GM18951 (cell line): Measurements from ENCODE around the gene LMF1.

Experiments
- POLR2A ChIP-seq: IDR thresholded peaks from 4 replicates; pipeline ENCODE4 v1.6.1; 2011; ENCODE audit warnings: mild to moderate bottlenecking; ENCODE audit not compliant: insufficient read length, insufficient read depth; ENCODE audit errors: extremely low read depth
- in situ Hi-C: fragments of 300-500 bp; cut with MboI; formaldehyde crosslinking; loops from one replicate; pipeline ENCODE4 v1.12.0; 2022; ENCODE audit warnings: low sequenced_read_pairs, mixed read lengths, inconsistent platforms; ENCODE audit not compliant: unreplicated experiment

Gene LMF1

DNA sequence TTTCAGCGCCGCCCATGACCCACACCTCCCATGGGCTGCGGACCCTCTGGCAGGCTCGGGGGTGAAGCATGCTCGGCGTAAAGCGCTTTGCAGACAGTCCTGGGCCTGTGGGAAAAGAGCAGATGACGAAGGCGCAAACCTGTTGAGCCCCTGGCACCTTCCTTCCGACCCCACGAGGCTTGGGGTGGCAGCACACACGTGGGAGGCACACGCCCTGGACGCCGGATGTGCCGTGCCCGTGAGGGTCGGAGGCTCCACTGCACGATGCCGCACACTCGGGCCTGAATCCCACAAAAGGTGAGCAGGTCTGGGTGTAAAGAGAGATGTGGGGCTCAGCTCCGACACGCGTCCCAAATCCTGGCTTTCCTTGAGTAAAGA, 71.1 kb downstream of the LMF1 start:
- TF ChIP-seq POLR2A, result no peak
- in situ Hi-C loops, result no loop called here

DNA sequence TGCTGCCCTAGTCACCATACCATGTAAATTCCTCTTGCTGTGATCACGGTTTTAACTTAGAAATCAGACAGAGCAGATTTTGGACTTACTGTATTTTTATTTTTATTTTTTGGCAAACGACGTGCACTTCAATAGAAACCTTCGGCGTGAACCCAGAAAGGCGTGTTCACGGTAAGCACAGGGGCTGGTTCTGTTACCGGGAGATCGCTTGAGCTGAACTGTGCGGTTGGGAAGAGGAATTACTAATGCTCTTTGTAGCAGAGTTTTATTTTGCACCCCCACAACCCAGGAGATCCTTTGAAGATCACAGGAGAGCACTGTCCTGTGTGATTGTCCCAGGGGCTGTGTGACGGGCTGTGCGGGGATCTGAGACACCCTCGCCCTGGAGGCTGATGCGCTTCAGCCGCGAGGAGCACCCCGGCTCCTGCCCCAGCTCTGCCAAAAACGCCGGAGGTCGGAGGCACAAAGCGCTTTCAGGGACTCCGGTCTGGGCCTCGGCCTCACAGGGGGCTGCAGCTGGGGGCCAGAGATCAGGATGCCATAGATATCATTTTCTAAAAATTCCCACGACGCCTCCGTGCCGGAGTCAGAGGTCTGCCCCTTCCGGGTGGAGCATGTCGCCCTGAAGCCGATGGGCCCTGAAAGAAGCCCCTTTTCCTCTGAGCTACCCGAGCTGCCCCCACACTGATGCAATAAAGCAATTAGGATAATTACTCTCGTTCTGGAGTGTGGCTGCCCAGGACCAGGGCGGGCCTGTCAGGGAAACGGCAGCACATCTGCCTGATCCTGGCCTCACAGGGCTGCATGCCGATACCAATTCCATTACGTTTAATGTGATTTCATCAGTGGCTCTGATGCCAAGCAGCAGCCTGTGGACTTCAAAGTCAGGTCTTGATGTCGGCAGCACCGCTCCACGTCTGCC, 71.8 kb downstream of the LMF1 start:
- TF ChIP-seq POLR2A, result no peak
- in situ Hi-C loops, result no loop called here

DNA sequence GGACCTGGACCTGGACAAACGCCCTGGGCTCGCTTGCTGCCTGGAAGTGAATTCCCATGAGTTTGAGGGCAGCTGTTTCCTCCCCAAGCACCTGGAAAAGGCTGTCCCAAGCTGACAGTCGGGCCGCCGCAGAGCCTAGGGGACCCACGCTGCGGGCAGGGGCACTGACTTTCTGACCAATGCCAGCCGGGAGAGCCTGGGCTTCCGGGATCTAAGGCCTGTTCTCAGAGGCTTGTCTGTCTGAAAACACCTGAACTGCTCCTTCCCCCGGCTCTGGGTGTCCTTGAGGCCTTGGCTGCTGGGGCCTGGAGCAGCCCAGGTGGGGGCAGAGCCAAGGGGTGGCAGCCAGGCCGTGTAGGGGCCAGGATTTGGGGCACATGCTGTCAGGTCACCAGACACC, 72.6 kb downstream of the LMF1 start:
- in situ Hi-C loops, result no loop called here
- TF ChIP-seq POLR2A, result no peak

DNA sequence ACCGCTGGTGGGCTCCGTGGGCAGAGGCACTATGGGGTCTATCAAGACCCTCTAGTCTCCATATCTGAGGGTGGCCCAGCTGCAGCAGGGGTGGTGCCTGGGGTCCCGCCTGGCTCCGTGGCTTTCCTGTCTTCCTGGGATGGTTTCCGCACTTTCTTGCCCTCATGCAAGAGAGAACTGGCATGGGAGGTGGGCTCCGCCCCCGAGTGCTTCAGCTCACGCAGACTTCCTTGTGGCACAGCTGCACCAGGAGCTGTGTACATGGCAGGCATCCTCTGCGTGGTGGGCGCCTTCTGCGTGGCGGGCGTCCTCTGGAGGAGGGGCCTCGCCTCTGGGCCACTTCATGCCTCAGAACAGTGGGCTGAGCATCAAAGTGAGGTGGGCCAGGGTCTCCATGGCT, 73.1 kb downstream of the LMF1 start:
- in situ Hi-C loops, result no loop called here
- no peak for TF ChIP-seq POLR2A

DNA sequence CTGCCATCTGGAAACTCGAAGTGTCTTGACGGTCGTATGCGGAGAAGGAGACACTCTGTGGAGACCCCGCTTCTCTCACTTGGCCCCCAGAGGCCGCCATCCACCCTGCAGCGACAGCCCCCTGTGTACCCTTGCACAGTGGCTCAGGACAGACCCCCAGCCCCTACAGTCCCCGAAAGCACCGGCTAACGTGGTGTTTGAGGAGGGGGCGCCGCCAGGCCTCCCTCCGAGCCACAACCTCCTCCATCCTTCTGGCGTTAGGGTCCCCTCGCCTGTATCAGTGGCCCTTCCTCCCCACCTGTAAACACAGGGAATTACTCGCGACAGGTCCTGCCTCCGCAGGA, 73.6 kb downstream of the LMF1 start:
- in situ Hi-C loops, result no loop called here
- TF ChIP-seq POLR2A, result no peak

DNA sequence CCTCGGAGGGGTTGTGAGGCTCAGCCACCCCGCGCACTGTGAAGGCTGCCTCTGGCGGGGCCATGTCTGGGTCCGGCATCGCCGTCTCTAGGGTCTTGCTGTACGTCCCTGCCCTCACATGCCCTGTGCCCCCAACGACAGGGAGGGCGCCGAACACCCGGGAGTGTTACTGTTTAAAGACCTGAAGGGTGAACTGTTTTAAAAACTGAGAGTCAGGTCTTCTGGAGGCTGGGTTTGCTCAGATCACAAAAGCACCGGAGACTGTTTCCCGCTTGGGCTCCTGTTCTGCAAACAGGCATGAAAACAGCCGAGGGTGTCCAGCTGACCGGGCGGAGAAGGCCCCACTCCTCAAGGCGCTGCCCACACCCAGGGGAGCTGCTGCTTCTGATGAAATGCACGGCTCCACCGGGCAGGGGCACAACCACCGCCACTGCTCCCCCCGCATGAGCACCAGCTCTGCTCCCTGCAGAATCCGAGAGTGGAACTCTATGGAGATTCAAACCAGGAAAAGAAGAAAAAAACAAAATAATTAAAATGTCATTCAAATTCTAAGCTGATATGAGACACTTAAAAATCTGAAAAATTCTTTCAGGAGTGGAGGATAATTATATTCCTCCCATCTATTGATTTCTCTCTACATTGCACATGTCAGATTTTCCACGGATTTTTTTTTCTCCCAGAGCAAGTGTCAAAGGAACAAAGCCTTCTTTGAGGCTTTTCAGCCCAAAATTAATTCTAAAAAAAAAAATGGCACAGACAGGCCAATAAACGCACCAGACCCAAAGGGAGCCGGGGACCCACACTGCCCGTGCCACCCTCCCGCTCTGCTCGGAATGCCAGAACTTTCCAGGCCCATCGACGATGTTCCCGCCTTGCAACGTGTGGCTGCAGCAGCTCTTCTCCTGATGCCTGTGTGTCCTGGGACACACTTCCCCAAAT, 74.3 kb downstream of the LMF1 start:
- no peak for TF ChIP-seq POLR2A
- in situ Hi-C loops, result no loop called here

DNA sequence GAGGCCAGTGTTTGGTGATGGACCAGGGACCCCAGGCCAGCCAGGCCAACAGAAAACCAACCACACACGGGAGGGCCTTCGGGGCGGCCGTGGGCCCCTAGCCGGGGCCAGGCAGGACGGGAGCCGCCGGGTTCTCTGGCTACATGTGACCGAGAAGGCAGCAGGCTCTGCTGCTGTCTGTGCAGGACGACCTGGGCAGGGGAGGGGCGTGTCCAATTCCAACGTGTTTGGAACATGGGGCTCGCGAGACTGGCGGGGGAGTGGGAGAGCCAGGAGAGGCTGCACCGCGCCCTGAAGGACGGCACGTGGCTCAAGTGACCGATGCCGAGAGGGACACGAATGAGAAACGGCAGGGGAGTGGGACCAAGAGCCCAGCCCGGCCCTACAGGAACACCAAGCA, 75.4 kb downstream of the LMF1 start:
- TF ChIP-seq POLR2A, result no peak
- in situ Hi-C loops, result no loop called here

DNA sequence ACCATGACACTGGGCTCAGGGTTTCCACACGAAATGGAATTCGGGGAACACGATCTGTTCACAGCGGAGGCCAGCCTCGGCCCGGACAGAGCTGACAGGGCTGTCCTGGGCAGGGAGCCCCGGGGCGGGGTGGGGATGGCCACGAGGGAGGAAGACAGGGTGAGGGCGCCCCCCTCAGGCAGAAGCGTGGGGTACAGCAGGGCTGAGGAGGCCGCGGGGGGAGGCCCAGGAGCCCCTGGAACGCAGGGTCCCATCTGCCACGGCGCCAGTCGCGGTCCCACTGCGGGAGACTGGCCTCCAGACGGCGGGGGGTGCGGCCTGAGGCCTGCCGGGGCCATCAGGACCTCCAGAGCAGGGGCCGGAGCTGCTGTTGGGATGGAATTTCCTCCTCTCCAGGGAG, 75.9 kb downstream of the LMF1 start:
- in situ Hi-C loops, result no loop called here

DNA sequence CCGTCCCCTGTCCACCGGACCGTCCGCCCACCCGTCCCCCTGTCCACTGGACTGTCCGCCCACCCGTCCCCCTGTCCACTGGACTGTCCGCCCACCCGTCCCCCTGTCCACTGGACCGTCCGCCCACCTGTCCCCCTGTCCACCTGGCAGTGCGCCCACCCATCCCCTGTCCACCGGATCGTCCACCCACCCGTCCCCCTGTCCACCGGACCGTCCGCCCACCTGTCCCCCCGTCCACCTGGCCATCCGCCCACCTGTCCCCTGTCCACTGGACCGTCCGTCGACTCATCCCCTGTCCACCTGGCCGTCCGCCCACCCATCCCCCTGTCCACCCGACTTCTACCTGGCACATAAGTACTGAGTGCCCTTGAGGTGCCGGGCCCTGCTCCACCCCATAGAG, 76.6 kb downstream of the LMF1 start:
- in situ Hi-C loops, result no loop called here
- no peak for TF ChIP-seq POLR2A

More for the DNA sequence above, 75.9 kb downstream of the LMF1 start:
- no peak for TF ChIP-seq POLR2A

DNA sequence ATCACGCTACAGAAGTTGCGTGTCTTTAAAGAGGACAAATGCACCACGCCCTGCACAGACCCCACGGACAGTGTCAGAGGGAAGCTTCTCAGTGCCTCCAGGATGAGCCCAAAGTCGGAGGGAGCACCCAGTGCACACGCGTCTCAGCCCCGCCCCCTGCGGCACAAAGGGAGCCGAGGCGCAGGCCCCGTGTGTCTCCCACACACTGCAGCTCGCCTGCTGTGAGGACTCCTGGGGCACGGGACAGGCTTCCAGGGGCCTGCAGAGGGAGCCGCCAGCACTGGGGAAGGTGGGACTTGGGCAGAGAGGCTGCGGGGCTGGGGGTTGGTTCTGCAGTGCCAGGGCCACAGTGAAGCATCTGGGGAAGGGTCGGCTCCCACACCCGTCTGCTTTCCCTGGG, 77.4 kb downstream of the LMF1 start:
- TF ChIP-seq POLR2A, result no peak
- in situ Hi-C loops, result no loop called here

DNA sequence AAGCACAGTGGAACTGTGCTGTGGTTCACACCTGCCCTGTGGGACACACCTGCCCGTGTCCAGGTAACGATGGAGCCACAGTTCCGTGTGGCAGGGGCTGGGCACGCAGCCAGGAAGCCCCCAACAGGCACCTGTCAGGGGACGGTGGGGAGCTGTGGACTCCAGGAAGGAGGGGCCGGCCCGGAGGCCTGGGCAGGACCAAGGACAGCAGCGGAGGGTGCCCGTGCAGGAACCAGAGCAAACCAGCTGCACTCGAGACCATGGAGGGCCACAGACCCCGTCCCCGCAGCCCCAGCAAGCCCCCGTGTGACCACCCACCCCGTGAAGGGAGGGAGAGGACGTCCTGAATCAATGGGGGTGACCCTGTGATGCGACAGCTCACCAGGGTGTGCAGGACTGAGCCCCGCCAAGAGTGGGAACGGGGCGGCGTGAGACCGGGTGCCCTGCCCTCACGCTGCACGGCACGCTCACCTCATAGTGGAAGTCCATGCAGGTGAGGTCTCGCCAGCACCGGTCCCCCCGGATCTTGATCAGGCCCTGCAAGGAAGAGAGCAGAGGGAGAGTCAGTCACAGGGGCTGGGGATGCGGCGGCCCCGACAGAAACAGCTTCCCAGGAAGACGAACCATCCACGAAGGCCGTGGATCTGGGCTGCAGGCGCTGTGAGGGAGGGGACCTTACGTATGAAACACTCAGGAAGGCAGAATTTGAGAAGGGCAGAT, 78.1 kb downstream of the LMF1 start:
- in situ Hi-C loops, result no loop called here
- TF ChIP-seq POLR2A, result no peak

DNA sequence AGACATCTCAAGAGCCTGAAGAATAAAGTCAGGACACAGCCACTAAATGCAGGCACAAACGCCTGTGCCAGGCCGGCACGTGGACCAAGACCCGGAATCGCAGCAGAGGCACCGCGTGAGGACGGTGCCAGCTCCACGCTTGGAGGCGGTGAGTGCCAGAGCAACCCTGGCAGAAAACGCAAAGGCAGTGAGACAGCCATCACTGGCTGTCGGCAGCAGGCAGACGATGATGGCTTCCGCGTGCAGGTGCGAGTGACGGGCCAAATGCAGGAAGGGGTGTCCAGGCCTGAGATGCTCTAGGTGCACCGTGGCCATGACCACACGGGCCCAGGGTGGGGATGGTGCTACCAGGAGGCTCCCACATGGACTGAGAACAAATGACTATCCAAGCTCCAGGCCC, 78.8 kb downstream of the LMF1 start:
- TF ChIP-seq POLR2A, result no peak
- in situ Hi-C loops, result no loop called here

DNA sequence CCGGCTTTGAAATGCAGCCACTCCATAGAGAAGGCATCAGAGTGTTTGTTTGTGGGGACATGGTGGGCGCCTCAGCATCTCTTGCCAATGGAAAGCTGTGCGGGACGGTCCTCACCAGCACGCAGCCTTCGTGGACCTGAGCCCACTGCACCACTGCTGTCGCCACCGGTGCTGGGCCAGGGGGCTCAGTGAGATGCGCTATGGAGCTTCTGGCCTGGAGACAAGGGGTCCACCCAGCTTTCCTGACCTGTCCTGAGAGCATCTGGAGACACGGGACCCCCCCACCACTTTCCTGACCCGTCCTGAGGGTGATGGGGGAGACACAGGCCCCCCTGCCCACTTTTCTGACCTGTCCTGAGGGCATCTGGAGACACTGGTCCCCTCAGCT, 79.4 kb downstream of the LMF1 start:
- in situ Hi-C loops, result no loop called here
- no peak for TF ChIP-seq POLR2A
